HG02943 (cell line): Measurements from ENCODE around the gene ARHGAP10.
"Not testable (repeated sequence)": the region's sequence is repeated elsewhere in the genome, so short reads cannot be mapped to it uniquely, and the experiment has no call there.

Experiments
- ATAC-seq: cut with Tn5 transposase; IDR thresholded peaks from one replicate; pipeline ENCODE4 v1.9.1; 2021; ENCODE audit warnings: mild to moderate bottlenecking, low read depth, moderate library complexity; ENCODE audit not compliant: unreplicated experiment

ARHGAP10 gene

GRCh38 chr4:147884536-147884935 lies 152.6 kb downstream of the ARHGAP10 start:
- ATAC-seq: no peak

GRCh38 chr4:147885216-147885615 lies 153.3 kb downstream of the ARHGAP10 start:
- ATAC-seq: not testable (repeated sequence)

- no peak for ATAC-seq
Observed at GRCh38 chr4:147891476-147892115, 159.7 kb downstream of the ARHGAP10 start.

- no peak for ATAC-seq
Observed at GRCh38 chr4:147899512-147899911, 167.6 kb downstream of the ARHGAP10 start.

- ATAC-seq: no peak
Observed at GRCh38 chr4:147901388-147901787, 169.5 kb downstream of the ARHGAP10 start.

- no peak for ATAC-seq
Observed at GRCh38 chr4:147901916-147902315, 170.0 kb downstream of the ARHGAP10 start.

GRCh38 chr4:147909225-147909624 lies 177.3 kb downstream of the ARHGAP10 start:
- ATAC-seq: no peak

- ATAC-seq: no peak
Observed at GRCh38 chr4:147910315-147910714, 178.4 kb downstream of the ARHGAP10 start.

- not testable (repeated sequence) for ATAC-seq
Observed at GRCh38 chr4:147912106-147912505, 180.2 kb downstream of the ARHGAP10 start.

- ATAC-seq: no peak
Observed at GRCh38 chr4:147913137-147913536, 181.2 kb downstream of the ARHGAP10 start.

- no peak for ATAC-seq
Observed at GRCh38 chr4:147916351-147916750, 184.5 kb downstream of the ARHGAP10 start.

- no peak for ATAC-seq
Observed at GRCh38 chr4:147923381-147923780, 191.5 kb downstream of the ARHGAP10 start.

GRCh38 chr4:147923854-147924253 lies 192.0 kb downstream of the ARHGAP10 start:
- no peak for ATAC-seq

GRCh38 chr4:147924604-147925412 lies 192.9 kb downstream of the ARHGAP10 start:
- ATAC-seq: no peak

GRCh38 chr4:147927377-147928137 lies 195.7 kb downstream of the ARHGAP10 start:
- no peak for ATAC-seq

GRCh38 chr4:147928400-147928799 lies 196.5 kb downstream of the ARHGAP10 start:
- no peak for ATAC-seq

GRCh38 chr4:147929746-147930145 lies 197.9 kb downstream of the ARHGAP10 start:
- no peak for ATAC-seq

- ATAC-seq: no peak
Observed at GRCh38 chr4:147933316-147933715, 201.4 kb downstream of the ARHGAP10 start.

GRCh38 chr4:147933779-147934178 lies 201.9 kb downstream of the ARHGAP10 start:
- no peak for ATAC-seq

- ATAC-seq: no peak
Observed at GRCh38 chr4:147938496-147938895, 206.6 kb downstream of the ARHGAP10 start.

- ATAC-seq: no peak
Observed at GRCh38 chr4:147940171-147940570, 208.3 kb downstream of the ARHGAP10 start.
